ENCODE measurements around the gene ZNF106. TPM values are rescaled to one million over a fixed set of nuclear protein-coding genes. Genes with fewer than 3 reads are reported as not detected.

The ZNF106 gene
- total RNA-seq (2014; rRNA removed; shearing (Covaris generic)), result 16.3 and 19.2 TPM in 2 replicates

DNA sequence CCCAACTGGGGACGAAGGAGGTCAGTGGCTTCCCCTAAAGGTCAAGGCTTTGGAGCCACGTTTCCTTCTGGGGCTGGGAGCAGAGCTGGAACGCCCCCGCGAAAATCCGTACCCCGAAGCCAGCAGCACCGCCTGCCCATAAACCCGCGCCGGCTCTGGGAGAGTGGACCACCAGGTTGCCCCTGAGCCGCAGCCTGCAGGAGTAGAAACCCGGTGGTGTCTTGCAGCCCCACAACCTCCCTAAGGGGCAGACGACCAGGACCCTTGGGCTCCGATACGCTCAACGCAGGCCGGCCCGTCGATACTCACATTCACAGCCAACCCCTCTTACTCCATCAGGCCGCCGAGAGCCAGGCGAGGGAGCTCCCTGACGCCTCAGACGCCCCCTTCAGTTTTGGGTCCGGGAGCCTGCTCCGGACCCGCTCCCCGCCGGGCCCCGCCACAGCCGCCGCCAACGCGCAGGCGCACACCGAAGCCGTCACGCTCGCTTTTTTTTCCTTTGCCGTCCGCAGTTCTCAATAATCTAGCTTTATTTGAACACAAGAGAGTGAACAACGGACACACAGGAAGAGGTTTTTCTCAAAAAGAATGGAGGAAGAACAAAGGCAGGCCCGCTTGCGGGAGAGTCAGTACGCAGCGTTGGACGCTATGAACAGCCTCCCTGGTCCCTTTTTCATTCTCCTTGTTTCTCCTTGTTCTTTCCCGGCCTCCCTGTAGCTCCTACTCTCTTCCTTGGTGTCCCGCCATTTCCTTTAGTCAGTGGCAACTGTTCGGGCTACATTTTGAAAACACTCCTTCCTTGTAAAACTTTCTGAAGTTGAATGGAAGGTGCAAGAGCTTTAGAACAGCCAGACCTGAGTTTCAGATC, at the start of gene ZNF106:
TSS of gene ZNF106 (minus strand) at position 471 of the 868 bp plus-strand sequence. CDS start 18,852 bp downstream, outside the sequence.
- DNase-seq (ENCODE audit: low spot score), result peak; percentile 90

DNA sequence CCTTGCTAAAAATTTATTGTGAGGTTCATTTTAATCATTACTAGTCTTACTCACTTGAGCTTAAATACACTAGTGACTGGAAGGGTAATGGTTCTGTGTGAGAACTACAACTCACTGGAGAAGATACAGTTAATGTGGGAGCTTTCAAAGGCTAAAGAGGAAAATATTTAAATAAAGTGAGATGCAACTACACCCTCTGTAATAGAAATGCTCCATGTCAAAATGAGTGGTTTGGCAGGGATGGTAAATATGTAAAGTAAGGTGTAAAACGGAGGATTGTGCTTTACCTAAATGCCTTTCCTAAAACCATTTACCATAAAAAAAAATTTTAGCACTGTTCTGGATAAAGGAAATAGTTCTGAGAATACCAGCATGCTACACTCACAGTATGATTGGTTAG, 42.3 kb upstream of the ZNF106 start:
- no peak for DNase-seq (ENCODE audit: low spot score)

DNA sequence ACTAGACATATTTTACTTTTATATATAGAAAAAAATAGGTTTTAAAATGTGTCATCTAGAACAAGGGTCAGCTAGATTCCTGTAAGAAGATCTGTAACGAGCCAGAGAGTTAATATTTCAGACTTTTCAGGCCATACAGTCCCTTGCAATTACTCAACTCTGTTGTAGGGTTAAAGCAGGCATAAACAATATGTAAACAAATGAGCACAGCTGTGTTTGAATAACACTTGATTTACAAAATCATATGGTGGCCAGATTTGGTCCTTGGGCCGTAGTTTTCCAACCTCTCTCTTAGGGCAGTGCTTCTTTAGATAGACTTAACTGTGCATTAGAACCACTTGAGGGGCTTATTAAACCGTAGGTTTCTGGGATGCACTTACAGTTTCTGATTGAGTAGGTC, 38.0 kb upstream of the ZNF106 start:
- no peak for DNase-seq (ENCODE audit: low spot score)

DNA sequence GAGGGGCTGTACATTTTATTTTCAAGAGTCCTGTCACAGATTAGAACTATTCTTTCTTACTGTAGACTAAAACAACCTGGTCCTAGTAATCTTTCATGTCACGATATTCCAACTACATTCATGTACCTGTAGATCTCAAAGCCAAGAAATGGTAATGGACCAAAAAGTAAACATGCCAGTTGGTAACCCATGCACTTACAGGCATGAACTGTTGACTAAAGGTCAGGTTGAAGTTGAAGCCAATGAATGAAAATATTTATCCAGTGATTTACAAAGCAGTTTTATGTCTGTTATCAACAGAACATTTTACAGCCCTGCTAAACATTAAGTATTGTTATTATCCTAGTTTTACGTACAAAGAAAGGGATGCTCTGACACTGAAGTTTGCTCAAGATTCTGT, 32.4 kb upstream of the ZNF106 start:
- no peak for DNase-seq (ENCODE audit: low spot score)

DNA sequence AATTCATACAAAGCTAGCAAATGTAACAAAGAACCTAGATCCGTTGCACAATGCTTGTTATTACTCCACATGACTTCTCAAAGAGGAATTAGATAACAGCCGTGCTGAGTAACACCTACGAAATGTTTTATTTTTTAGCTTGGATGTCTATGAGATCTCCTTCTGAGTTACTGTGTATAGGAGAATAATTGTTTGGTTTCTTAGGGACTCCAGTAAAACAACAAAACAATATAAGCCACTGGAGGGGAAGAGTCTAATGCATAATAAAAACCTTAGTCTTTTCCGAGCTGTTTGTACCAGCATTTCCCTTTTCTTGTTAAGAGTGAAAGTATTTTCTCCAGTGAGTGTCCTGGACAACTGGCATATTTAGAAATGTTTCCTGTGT, 20.1 kb upstream of the ZNF106 start:
- no peak for DNase-seq (ENCODE audit: low spot score)

DNA sequence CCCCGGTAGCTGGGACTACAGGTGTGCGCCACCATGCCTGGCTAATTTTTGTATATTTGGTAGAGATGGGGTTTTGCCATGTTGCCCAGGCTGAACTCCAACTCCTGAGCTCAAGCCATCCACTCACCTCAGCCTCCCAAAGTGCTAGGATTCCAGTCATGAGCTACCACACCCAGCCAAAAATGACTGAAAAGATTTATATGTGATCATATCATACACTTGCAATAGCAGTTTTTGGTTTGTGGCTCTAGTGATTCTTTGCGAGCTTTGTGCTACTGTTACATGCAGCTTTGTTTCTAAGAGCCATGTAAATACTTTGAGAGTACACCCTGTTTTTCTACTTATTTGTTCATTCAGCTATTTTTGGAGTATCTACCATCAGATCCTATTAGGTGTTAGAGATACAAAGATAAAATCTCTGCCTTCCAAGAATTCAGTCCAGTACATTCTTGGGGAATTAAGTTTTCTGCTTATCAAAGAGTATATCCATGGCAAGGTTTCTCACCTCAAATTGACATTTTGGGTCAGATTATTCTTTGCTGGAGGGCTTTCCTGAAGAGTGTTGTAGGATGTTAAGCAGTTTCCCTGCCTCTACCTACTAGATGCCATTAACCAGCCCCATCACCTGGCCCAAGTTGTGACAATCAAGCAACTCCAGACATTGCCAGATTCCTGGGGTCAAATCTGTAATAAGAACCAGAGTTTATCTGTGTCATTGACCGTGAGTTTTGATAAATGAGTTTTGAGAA, 19.5 kb upstream of the ZNF106 start:
- DNase-seq (ENCODE audit: low spot score), result no peak

DNA sequence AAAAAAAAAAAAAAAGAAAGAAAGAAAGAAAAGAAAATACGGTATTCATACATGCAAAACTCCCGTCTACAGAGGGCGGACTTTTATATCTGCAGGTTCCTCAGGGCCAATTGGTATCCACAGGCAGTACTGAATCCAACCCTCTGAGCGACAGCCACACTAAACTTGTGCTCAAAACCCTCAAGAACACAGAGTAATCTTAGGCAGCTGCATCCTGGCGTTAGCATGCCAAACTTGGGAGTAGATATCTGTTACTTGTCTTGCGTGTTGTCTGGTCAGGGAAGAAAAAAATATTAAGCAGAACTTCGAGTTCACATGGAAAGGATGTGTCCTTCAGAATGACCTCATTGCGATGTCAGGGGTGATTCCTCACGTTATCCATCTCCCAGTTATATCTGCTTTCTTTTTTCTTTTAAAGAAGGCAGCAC, 17.3 kb upstream of the ZNF106 start:
- DNase-seq (ENCODE audit: low spot score), result no peak

DNA sequence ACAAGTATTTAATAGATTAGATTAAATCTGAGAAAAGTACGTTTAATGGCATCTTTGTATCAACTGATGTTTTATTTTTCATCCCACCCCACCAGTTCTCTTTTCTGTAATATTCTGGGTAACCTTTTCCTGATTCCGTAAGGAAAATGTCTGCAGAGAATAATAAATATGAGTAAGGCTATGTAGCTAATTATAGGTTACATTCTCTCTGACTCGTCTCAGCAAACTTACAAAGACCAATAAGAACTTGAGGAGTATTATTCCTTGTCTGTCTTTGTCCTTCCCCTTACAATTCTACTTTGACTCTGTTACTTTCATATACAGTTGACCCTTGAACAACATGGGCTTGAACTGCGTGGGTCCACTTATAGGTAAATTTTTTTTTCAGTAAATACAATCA, 16.6 kb upstream of the ZNF106 start:
- no peak for DNase-seq (ENCODE audit: low spot score)

DNA sequence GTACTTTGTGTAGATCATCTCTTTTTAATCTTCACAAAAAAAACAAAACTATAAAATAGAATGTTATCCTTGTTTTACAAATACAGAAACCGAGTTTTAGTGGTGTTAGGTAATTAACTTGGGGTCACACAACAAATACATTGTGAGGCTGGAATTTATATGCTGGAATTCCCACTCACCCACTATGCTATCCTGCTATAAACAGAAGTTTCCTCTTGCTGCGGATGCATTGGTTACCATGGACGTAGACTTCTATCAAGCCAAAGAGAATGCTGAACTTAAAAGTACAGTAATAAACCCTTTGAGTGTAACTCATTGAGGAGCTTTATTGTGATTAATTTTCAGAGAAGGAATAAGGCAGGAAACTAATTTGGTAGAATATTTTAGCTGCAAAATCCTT, 13.7 kb upstream of the ZNF106 start:
- DNase-seq (ENCODE audit: low spot score), result no peak

DNA sequence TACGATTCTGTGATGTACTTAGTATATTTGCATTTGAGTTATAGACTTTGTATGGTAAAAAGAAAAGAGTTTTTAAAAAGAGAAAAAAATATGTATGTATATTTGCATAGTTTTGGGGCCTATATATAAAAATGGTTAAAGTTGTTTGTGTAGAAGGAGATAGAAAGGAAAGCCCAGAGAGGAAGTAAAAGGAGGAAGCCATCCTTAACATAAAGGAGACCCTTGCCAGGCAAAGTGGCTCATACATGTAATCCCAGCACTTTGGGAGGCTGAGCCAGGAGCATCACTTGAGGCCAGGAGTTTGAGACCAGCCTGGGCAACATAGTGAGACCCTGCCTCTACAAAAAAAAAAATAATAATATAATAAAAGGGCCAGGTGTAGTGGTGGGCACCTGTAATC, 12.9 kb upstream of the ZNF106 start:
- no peak for DNase-seq (ENCODE audit: low spot score)

DNA sequence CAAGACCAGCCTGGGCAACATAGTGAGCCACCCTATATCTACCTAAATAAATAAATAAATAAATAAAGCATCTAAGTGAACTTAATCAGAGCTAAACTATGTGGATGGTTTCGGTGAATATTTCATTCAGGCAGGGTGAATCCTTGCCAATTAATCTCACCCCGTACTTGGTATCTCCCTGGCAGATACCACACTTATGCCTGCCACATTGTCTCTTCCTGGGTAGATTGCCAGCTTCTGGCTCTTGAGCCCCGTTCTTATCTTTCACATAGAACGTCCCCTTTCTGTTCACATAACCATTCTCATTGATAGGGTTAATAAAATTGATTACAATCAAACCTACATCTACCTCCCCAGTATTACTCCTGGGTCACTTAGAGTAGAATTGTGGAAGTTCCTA, 11.5 kb upstream of the ZNF106 start:
- no peak for DNase-seq (ENCODE audit: low spot score)

DNA sequence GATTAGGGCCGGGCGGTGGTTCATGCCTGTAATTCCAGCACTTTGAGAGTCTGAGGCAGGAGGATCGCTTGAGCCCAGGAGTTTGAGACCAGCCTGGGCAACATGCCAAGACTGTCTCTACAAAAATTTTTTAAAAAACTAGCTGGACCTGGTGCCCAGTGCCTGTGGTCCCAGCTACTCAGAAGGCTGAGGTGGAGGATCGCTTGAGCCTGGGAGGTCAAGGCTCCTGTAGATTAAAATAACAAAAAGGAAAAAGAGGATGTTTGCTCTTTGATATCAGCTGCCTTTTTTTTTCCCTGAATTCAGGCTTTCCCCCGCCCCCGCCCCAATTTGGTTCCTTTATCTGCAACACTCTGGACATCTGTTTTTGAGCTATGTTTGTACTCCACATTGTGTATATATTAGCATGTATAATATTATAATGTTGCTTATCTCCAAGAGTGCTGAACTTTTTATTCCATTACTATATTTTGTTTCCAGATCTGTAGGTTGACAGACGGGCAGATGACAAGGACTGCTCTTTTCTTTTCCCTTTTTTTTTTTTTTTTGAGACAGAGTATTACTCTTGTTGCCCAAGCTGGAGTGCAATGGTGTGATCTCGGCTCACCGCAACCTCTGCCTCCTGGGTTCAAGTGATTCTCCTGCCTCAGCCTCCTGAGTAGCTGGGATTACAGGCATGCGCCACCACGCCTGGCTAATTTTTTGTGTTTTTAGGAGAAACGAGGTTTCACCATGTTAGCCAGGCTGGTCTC, 9.1 kb upstream of the ZNF106 start:
- DNase-seq (ENCODE audit: low spot score), result no peak

DNA sequence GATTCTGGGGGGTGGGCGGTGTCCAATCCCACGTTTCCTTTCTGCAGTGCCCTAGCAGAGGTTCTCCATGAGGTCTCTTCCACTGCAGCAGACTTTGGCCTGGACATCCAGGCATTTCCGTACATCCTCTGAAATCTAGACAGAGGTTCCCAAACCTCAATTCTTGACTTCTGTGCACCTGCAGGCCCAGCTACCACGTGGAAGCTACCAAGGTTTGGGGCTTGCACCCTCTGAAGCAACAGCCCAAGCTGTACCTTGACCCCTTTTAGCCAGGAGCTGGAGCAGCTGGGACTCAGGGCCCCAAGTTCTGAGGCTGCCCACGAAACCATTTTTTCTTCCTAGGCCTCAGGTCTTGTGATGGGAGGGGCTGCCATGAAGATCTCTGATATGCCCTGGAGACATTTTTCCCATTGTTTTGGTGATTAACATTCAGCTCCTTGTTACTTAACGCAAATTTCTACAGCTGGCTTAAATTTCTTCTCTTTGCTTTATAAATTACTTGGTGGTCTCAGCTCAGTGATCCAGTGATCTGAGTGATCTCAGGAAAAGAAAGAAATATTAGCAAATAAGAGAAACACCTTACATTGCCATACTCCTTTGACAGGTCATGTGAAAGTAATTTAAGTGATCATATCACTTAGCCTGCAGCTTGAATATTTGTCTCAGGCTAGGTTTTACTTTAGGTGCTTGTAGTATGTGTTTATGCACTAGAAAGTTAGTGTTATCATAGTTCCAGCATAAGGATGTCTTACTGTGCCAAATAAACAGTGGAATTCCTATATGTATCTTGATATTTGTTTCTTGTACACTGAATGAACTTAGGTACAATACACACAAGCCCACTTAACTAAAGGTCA, 7.5 kb upstream of the ZNF106 start:
- no peak for DNase-seq (ENCODE audit: low spot score)

DNA sequence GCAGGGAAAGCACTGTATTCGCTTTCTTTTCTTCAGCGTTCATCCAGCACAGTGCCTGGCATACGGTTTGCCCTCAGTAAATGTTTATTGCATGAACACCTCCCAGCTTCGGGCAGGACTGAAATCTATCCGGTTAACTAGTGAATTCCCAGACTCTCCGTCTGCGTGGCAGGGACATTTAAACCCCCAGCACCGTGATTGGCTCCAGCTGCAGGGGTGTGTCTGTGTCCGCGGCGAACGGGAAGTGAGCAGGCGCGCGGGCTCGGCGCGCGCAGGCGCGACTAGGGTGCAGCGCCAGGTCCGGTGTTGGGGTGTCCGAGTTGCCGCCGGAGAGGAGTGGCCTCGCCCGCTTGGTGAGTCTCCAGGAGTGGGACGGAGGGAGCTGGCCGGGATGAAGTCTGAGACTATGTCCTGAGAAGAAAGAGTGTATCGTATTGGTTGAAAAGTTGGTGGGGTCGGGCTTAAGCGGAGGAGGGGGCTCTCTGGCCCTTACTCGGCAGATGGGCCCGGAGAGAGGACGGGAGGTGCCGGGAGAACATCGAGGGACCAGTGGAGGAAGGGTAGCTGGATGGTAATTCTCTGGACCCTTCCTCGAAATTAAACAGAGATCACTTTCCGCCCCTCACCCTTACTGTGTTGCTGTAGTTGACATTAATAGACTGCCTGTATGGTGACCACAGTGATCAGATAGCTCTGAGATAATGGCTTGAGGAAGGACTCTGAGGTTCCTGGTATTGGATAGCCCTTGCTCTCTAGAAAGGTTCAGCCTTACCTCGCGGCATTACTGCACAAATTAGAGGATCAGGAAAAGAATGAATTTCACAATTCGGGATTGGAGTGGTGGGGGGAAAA, 4.6 kb upstream of the ZNF106 start, which contains the start of gene SNAP23:
TSS of gene SNAP23 (plus strand) at position 274 of the 852 bp plus-strand sequence. CDS start 16,213 bp downstream, outside the sequence.
- peak; percentile 93 for DNase-seq (ENCODE audit: low spot score)

DNA sequence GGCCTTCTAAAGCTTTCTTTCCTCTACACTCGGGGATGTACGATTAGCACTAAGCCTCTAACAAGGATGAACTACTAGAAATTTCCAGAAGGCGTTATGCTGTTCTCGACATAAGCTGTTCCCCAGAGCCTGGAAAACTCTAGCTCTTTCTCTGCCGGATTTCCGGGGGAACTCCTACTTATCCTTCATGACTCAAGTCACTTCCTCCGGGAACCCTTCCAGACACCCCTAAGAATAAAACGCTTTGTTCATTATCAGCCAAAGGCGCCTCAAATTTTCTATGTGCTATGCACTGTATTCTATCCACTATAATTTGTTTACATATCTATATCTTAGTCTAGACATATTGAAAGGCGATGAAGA, 4.0 kb upstream of the ZNF106 start:
- peak; percentile 36 for DNase-seq (ENCODE audit: low spot score)

DNA sequence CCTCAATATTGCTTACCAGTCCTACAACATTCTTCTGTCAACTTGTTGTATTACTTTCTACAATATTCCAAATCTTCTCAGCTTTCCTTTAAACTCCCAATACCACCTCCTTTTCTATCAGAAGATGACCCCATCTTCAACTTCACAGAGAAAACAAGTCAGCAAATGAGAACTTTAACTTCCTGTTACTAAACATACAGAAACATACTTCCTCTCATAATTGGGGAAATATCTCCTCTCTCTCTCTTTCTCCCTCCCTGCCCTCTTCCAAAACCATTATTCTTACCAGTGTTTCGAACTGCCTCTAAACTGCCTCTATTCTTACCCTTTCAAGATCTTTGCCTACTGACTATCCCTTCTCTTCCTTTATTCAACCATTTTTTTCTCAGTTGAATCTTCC, 2.7 kb upstream of the ZNF106 start:
- DNase-seq (ENCODE audit: low spot score), result no peak

DNA sequence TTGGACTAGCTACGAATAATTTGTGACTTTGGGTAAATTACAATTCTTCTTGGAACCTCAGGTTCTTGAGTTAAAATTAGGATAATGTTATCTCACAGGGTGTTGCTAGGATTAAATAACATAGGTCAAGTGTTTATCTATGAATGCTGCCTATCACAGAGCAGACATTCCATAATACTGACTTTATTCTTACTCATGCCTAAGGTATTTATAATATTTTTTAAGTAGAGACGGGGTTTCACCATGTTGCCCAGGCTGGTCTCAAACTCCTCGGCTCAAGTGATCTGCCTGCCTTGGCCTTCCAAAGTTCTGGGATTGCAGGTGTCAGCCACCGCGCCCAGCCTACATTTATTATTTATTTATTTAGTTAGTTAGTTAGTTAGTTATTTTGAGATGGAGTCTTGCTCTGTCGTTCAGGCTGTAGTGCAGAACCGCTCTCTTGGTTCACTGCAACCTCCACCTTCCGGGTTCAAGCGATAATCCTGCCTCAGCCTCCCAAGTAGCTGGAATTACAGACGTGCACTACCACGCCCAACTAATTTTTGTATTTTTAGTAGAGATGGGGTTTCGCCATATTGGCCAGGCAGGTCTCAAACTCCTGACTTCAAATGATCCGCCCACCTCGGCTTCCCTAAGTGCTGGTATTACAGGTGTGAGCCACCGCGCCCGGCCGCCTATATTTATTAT, 741 bp upstream of the ZNF106 start:
- DNase-seq (ENCODE audit: low spot score), result no peak

DNA sequence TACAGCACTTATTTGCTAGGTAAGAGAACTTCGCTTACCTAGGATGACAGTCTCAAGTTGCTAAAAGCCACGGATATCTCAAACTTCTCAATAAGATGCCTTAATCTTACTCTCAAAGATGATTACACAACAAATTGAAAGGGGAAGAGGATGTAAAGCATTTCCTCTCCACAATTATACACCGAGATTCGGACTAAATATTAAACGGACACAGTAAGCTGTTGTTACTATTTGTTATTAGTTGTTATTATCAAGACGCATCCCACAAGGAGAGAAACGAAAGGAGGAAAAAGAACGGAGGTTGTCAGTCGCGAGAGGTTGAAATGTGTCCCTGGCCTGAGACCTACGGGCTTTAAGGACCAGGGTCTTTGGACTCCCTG, 660 bp downstream of the ZNF106 start:
- no peak for DNase-seq (ENCODE audit: low spot score)

DNA sequence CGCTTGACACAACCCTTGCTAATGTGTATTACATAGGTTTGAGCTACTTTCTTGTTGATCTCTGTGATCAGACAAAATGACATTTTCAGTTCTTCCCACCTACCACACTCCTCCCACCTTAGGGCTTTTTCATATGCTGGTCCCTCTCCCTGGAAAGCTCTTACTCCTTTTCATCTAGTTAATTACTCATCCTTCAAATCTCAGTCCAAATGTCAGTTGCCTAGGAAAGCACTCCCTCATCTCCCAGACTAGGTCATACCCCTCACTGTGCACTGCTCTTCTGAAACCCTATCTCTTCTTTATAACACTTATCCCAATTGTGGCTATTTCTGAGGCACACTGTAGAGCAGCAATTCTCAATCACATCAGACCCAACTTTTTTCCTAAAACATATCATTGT, 7.3 kb downstream of the ZNF106 start:
- no peak for DNase-seq (ENCODE audit: low spot score)

DNA sequence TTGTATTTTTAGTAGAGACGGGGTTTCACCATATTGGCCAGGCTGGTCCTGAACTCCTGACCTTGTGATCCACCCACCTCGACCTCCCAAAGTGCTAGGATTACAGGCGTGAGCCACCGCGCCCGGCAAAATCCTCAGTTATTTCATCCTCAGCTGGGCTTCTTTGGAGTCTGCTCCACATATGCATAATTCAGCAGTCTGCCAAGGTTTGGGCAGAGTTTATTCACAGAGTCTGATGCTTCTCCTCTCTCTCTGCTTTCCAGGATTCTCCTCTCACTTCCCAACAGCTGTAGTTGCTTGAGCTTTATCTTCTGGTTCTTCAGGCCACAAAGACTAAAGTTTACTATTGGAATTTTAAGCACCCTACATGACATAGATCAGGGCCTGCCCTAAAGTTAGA, 8.2 kb downstream of the ZNF106 start:
- no peak for DNase-seq (ENCODE audit: low spot score)
